ENCODE results near the gene ANGPTL8. TPM values are rescaled to one million over a fixed set of nuclear protein-coding genes. Genes with fewer than 3 reads are reported as not detected.

The ANGPTL8 gene
- total and polyA plus RNA-seq, 2 of the 4 experiments (the other 2 are of a cell fraction): not detected

DNA sequence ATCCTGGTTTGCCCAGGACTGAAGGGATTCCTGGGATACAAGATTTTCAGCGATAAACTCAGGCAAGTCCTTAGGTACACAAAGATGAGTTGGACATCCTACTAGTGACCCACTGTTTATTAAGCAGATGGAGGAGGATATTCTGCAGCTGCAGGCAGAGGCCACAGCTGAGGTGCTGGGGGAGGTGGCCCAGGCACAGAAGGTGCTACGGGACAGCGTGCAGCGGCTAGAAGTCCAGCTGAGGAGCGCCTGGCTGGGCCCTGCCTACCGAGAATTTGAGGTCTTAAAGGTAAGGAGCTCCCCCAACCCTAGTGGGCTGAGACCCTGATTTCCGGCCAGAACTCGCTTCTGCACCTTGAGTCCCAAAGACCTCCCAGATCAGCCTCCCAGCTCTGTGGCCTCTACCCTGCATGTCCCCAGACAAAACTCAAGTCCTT, 607 bp downstream of the ANGPTL8 start:
- Histone ChIP-seq H3K9ac (ENCODE audit: low read depth, low read length) (no peak overlapping the region), H4K20me1 (ENCODE audit: insufficient read depth, low read length) (no peaks in the 10 kb centered on the region), H4K5ac (ENCODE audit: low read depth, low read length) (no peak overlapping the region), H2AFZ (replicated peaks; ENCODE audit: low read length, poor library complexity) (no peak overlapping the region), H3K9me1 (ENCODE audit: insufficient read depth, low read length) (peaks cover 4% of the 10 kb centered on the region; the same call in 1 of the 2 replicates), H3K56ac (ENCODE audit: extremely low read depth, insufficient read depth, low read length) (no peak overlapping the region), H3K79me1 (ENCODE audit: low read depth in 1 of 2, low read length in 2 of 2) (no peaks in the 10 kb centered on the region), H2BK20ac (ENCODE audit: low read depth, low read length) (no peak overlapping the region), H2AK9ac (replicated peaks; ENCODE audit: low read depth, low read length, poor library complexity) (no peak overlapping the region), H3K18ac (ENCODE audit: low read depth, low read length) (no peak overlapping the region), H3K27me3 (ENCODE audit: control insufficient read depth, insufficient read depth, low read length) (no peaks in the 10 kb centered on the region), H2BK15ac (ENCODE audit: low read depth, low read length) (no peak overlapping the region), H3K9me3 (ENCODE audit: control insufficient read depth, insufficient read depth, low read length) (no peaks in the 10 kb centered on the region), H2BK5ac (ENCODE audit: low read depth, low read length, poor library complexity, severe bottlenecking) (no peak overlapping the region), H3K4me3 (ENCODE audit: insufficient read depth, low read depth, low read length) (no peak overlapping the region), H4K91ac (ENCODE audit: insufficient read depth, low read depth, low read length) (no peak overlapping the region), H3K27ac (ENCODE audit: insufficient read depth, low read length) (no peak overlapping the region), H2AK5ac (ENCODE audit: low read depth, low read length) (no peak overlapping the region), H3K4me2 (ENCODE audit: low read depth, low read length) (no peak overlapping the region), H3K4ac (ENCODE audit: low read depth, low read length) (no peak overlapping the region), H3K36me3 (ENCODE audit: control insufficient read depth, insufficient read depth, low read length) (peaks cover 26% of the 10 kb centered on the region; the same call in 1 of the 2 replicates), H3K14ac (replicated peaks; ENCODE audit: low read depth, low read length) (no peak overlapping the region), H3K4me1 (ENCODE audit: control insufficient read depth, insufficient read depth, low read length) (0 out of 2 replicates have a peak, but pooled peaks cover 1% of the 10 kb centered on the region), H4K8ac (ENCODE audit: low read depth in 2 of 2, low read length in 2 of 2) (no peak overlapping the region), H2BK120ac (ENCODE audit: low read depth, low read length) (no peak overlapping the region), H3K23ac (ENCODE audit: low read depth, low read length) (no peak overlapping the region)
- 96% methylated on average over 5 of the region's 8 CpGs; no CpG with 5 or more reads in 1 of the 2 experiments for WGBS, 2 experiments (ENCODE audit: extremely low coverage in 2 of 2, insufficient read length in 1 of 2)
- ATAC-seq (ENCODE audit: low read depth) (no peak), DNase-seq (no peak)
- no peak for TF ChIP-seq RCOR1 (IDR thresholded peaks at IDR 0.05; ENCODE audit: insufficient replicate concordance, low read length)
- TF ChIP-seq NFE2L2 (IDR thresholded peaks at IDR 0.05; ENCODE audit: low read depth, low read length): no peak
- no peak for TF ChIP-seq CEBPB (IDR thresholded peaks at IDR 0.05; ENCODE audit: low read depth, low read length)
- no peak for TF ChIP-seq MXI1 (IDR thresholded peaks at IDR 0.05; ENCODE audit: borderline replicate concordance, low read depth, low read length)
- TF ChIP-seq MAFK (IDR thresholded peaks at IDR 0.05; ENCODE audit: low read depth, low read length): no peak
- no peak for TF ChIP-seq SMC3 (IDR thresholded peaks at IDR 0.05; ENCODE audit: low read depth, low read length)
- no peak for TF ChIP-seq POLR2A (IDR thresholded peaks at IDR 0.05; ENCODE audit: low read depth, low read length)
- TF ChIP-seq MAZ (IDR thresholded peaks at IDR 0.05; ENCODE audit: borderline replicate concordance, low read depth, low read length): no peak
- no peak for TF ChIP-seq RFX5 (IDR thresholded peaks at IDR 0.05; ENCODE audit: low read depth, low read length)
- TF ChIP-seq CHD1 (IDR thresholded peaks at IDR 0.05; ENCODE audit: low read depth, low read length): no peak
- no peak for TF ChIP-seq ELK1 (IDR thresholded peaks at IDR 0.05; ENCODE audit: borderline replicate concordance, low read depth, low read length)
- ChIA-PET POLR2A (ENCODE audit: unreplicated experiment) (no interaction called here), CTCF (no interaction called here)
- intact Hi-C loops (cut with micrococcal nuclease): no loop called here
- no TSS peak for BruUV-seq (replicated peaks)
- in situ Hi-C loops (cut with MboI; ENCODE audit: low sequenced_read_pairs): no loop called here
- dilution Hi-C loops (cut with HindIII; ENCODE audit: low sequenced_read_pairs, unreplicated experiment): no loop called here

All from IMR-90 (cell line).